ENCODE measurements around the gene RLN1.

GRCh38 chr9:5315187-5315923, 24.3 kb downstream of the RLN1 start:
- TF ChIP-seq, protein P1, sequence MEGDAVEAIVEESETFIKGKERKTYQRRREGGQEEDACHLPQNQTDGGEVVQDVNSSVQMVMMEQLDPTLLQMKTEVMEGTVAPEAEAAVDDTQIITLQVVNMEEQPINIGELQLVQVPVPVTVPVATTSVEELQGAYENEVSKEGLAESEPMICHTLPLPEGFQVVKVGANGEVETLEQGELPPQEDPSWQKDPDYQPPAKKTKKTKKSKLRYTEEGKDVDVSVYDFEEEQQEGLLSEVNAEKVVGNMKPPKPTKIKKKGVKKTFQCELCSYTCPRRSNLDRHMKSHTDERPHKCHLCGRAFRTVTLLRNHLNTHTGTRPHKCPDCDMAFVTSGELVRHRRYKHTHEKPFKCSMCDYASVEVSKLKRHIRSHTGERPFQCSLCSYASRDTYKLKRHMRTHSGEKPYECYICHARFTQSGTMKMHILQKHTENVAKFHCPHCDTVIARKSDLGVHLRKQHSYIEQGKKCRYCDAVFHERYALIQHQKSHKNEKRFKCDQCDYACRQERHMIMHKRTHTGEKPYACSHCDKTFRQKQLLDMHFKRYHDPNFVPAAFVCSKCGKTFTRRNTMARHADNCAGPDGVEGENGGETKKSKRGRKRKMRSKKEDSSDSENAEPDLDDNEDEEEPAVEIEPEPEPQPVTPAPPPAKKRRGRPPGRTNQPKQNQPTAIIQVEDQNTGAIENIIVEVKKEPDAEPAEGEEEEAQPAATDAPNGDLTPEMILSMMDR (IDR thresholded peaks at IDR 0.05; ENCODE audit: poor library complexity), result no peak
- TF ChIP-seq EZH2phosphoT487 (IDR thresholded peaks at IDR 0.05; ENCODE audit: low read depth, severe bottlenecking, unreplicated experiment), result no peak

All from hepatocyte (in vitro differentiated cells).